Right hindlimb (tissue), 1 donor: ENCODE data around the gene TK1.
"Not testable (repeated sequence)": the region's sequence is repeated elsewhere in the genome, so short reads cannot be mapped to it uniquely, and the experiment has no call there.

Experiments used
- DNase-seq: peaks from one replicate; pipeline ENCODE4 v3.0.0-alpha.2; 2018

The TK1 gene

GRCh38 chr17:78147315-78147998 is 39.4 kb downstream of the TK1 start:
- DNase-seq, result no peak

GRCh38 chr17:78146881-78147280 is 40.0 kb downstream of the TK1 start:
- DNase-seq, result no peak

- DNase-seq, result no peak
These were observed 40.4 kb downstream of the TK1 start for GRCh38 chr17:78146471-78146869.

GRCh38 chr17:78144736-78145641 is 41.9 kb downstream of the TK1 start:
- DNase-seq, result peak; percentile 71

GRCh38 chr17:78144147-78144719 is 42.6 kb downstream of the TK1 start:
- DNase-seq, result peak; percentile 81

GRCh38 chr17:78143214-78144146 is 43.4 kb downstream of the TK1 start:
- DNase-seq, result no peak

- DNase-seq, result no peak
These were observed 44.6 kb downstream of the TK1 start for GRCh38 chr17:78142119-78142861.

- DNase-seq, result no peak
These were observed 45.3 kb downstream of the TK1 start for GRCh38 chr17:78141437-78142118.

GRCh38 chr17:78140169-78141051 is 46.4 kb downstream of the TK1 start:
- peak; percentile 76 for DNase-seq

- not testable (repeated sequence) for DNase-seq
These were observed 47.0 kb downstream of the TK1 start for GRCh38 chr17:78139861-78140168.

- no peak for DNase-seq
These were observed 48.4 kb downstream of the TK1 start for GRCh38 chr17:78138204-78139060.

- DNase-seq, result no peak
These were observed 49.3 kb downstream of the TK1 start for GRCh38 chr17:78137392-78138203.

GRCh38 chr17:78135858-78136500 is 50.9 kb downstream of the TK1 start:
- no peak for DNase-seq

- no peak for DNase-seq
These were observed 51.9 kb downstream of the TK1 start for GRCh38 chr17:78134899-78135385.

GRCh38 chr17:78133971-78134898 is 52.6 kb downstream of the TK1 start:
- no peak for DNase-seq

GRCh38 chr17:78133179-78133951 is 53.5 kb downstream of the TK1 start:
- no peak for DNase-seq
